Osteoblast (primary cell): ENCODE measurements around the gene CPN1. TPM values are rescaled to one million over a fixed set of nuclear protein-coding genes. Genes with fewer than 3 reads are reported as not detected.
"Not testable (repeated sequence)": the region's sequence is repeated elsewhere in the genome, so short reads cannot be mapped to it uniquely, and the experiment has no call there.

Experiments used
- DNase-seq: peaks from one replicate; pipeline ENCODE4 v3.0.0; 2011; ENCODE audit warnings: low spot score, mixed read lengths; ENCODE audit not compliant: insufficient read length; ENCODE audit errors: missing footprints
- H2AFZ ChIP-seq: 2 replicates; pipeline ENCODE4 v1.6.0; 2011; ENCODE audit warnings: mild to moderate bottlenecking, low read length
- H3K27ac ChIP-seq: 2 replicates; pipeline ENCODE4 v1.5.1; 2011; ENCODE audit warnings: mild to moderate bottlenecking, low read depth, low read length, moderate library complexity
- H3K27me3 ChIP-seq: 2 replicates; pipeline ENCODE4 v1.6.0; 2012; ENCODE audit warnings: mild to moderate bottlenecking, control low read depth, inconsistent platforms, low read length, moderate library complexity; ENCODE audit not compliant: insufficient read depth
- H3K36me3 ChIP-seq: 2 replicates; pipeline ENCODE4 v1.5.1; 2011; ENCODE audit warnings: mild to moderate bottlenecking, low read length, control low read depth, moderate library complexity; ENCODE audit not compliant: insufficient read depth
- H3K4me1 ChIP-seq: 2 replicates; pipeline ENCODE4 v1.5.1; 2011; ENCODE audit warnings: mild to moderate bottlenecking, low read length, control low read depth, moderate library complexity; ENCODE audit not compliant: insufficient read depth
- H3K4me2 ChIP-seq: 2 replicates; pipeline ENCODE4 v1.6.0; 2011; ENCODE audit warnings: mild to moderate bottlenecking, low read length; ENCODE audit not compliant: insufficient read depth
- H3K4me3 ChIP-seq: fragments of 200-600 bp; sonication (generic); 3 replicates; pipeline ENCODE4 v1.5.1; 2012; ENCODE audit warnings: mild to moderate bottlenecking, low read length, inconsistent platforms; ENCODE audit not compliant: insufficient read depth
- H3K79me2 ChIP-seq: 2 replicates; pipeline ENCODE4 v1.6.0; 2012; ENCODE audit warnings: mild to moderate bottlenecking, low read length, control low read depth, inconsistent platforms; ENCODE audit not compliant: insufficient read depth
- H3K9me3 ChIP-seq: 2 replicates; pipeline ENCODE4 v1.5.1; 2011; ENCODE audit warnings: low read depth, low read length, control low read depth
- H4K20me1 ChIP-seq: 2 replicates; pipeline ENCODE4 v1.6.0; 2012; ENCODE audit warnings: mild to moderate bottlenecking, low read length, control low read depth; ENCODE audit not compliant: insufficient read depth
- total RNA-seq: library from RNA; depleted of rRNA; stranded (reverse); fragments of >200 nt; gene quantifications from 2 replicates; pipeline ENCODE4 v1.2.3, GENCODE V29; 2012
- TF ChIP-seq, protein P1 (sequence below): IDR thresholded peaks from 2 replicates; pipeline ENCODE4 v1.5.1; 2011; ENCODE audit warnings: mild to moderate bottlenecking, low read depth, low read length, moderate library complexity; ENCODE audit errors: extremely low read depth

Gene CPN1
- total RNA-seq, 1 donor = not detected

DNA sequence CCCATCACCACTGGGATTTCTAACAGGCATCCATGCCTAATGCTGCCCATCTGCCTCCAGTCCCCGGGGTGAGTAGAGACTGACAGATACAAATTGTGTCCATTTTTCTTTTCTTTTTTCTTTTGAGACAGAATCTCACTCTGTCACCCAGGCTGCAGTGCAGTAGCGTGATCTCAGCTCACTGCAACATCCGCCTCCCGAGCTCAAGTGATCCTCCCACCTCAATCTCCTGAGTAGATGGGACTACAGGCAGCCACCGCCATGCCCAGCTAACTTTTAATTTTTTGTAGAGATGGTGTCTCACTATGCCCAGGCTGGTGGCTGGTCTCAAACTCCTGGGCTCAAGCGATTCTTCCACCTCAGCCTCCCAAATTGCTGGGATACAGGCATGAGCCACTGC is 7.6 kb upstream of the CPN1 start:
- Histone ChIP-seq H3K36me3 (no peaks in the 10 kb centered on the region), H3K4me3 (no peak overlapping the region), H3K27ac (no peak overlapping the region), H4K20me1 (no peaks in the 10 kb centered on the region), H3K9me3 (no peaks in the 10 kb centered on the region), H3K27me3 (peaks cover 33% of the 10 kb centered on the region), H2AFZ (no peak overlapping the region), H3K79me2 (no peaks in the 10 kb centered on the region), H3K4me1 (no peaks in the 10 kb centered on the region), H3K4me2 (no peak overlapping the region)
- TF ChIP-seq, protein P1, sequence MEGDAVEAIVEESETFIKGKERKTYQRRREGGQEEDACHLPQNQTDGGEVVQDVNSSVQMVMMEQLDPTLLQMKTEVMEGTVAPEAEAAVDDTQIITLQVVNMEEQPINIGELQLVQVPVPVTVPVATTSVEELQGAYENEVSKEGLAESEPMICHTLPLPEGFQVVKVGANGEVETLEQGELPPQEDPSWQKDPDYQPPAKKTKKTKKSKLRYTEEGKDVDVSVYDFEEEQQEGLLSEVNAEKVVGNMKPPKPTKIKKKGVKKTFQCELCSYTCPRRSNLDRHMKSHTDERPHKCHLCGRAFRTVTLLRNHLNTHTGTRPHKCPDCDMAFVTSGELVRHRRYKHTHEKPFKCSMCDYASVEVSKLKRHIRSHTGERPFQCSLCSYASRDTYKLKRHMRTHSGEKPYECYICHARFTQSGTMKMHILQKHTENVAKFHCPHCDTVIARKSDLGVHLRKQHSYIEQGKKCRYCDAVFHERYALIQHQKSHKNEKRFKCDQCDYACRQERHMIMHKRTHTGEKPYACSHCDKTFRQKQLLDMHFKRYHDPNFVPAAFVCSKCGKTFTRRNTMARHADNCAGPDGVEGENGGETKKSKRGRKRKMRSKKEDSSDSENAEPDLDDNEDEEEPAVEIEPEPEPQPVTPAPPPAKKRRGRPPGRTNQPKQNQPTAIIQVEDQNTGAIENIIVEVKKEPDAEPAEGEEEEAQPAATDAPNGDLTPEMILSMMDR = no peak
- DNase-seq = no peak

DNA sequence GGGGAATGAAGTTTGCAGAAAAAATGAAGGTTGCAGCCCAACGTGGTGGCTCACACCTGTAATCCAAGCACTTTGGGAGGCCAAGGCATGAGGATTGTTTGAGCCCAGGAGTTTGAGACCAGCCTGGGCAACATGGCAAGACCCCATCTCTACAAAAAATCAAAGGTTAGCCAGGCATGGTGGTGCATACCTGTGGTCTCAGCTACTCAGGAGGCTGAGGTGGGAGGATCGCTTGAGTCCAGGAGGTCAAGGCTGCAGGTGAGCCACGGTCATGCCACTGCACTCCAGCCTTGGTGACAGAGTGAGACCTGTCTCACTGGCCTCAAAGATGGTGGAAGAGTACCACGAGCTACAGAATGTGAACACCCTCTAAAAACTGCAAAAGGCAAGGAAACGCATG is 5.0 kb upstream of the CPN1 start:
- H3K27me3 ChIP-seq = peaks cover 35% of the 10 kb centered on the region
- not testable (repeated sequence) for H3K27ac ChIP-seq, H3K9me3 ChIP-seq, DNase-seq, H3K4me2 ChIP-seq, H4K20me1 ChIP-seq, H2AFZ ChIP-seq, H3K4me1 ChIP-seq, H3K4me3 ChIP-seq, H3K79me2 ChIP-seq, H3K36me3 ChIP-seq

DNA sequence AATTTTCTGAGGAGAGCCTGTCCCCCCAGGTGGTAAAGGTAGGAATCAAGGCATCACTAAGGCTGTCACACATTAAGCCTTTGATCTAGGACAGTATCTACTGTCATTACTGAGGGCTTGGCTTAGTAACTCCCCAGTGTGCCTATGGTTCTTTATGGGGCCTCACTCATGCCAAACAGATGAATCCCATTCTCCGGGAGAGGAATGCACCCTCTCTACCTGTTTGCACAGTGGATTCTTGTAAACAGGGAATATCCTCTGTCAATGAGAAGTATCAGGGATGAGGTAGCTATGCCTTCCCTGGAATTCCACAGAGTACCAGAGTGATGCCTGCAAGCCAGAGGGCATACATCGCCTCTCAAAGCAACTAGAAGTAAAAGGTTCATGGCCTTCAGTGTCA is 3.9 kb upstream of the CPN1 start:
- TF ChIP-seq, protein P1 = no peak
- no peaks in the 10 kb centered on the region for H4K20me1 ChIP-seq
- H3K79me2 ChIP-seq = no peaks in the 10 kb centered on the region
- no peaks in the 10 kb centered on the region for H3K36me3 ChIP-seq
- no peak overlapping the region for H2AFZ ChIP-seq
- peaks cover 41% of the 10 kb centered on the region for H3K27me3 ChIP-seq
- H3K9me3 ChIP-seq = no peaks in the 10 kb centered on the region
- H3K4me2 ChIP-seq = no peak overlapping the region
- no peak for DNase-seq
- H3K4me3 ChIP-seq = no peak overlapping the region
- no peak overlapping the region for H3K27ac ChIP-seq
- H3K4me1 ChIP-seq = no peaks in the 10 kb centered on the region

DNA sequence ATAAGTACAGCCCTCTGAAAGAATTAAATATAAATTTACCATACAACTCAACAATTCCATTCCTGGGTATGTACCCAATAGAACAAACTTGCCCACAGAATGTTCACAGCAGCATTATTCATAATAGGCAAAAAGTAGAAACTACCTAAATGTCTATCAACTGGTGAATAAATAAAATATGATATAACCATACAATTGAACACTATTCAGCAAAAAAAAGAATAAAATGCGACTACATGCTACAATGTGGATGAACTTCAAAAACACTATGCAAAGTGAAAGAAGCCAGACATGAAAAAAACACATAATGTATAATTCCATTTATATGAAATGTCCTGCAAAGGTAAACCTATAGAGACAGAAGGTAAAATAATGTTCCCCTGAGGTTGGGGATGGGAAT is 2.0 kb upstream of the CPN1 start:
- TF ChIP-seq, protein P1 = no peak
- no peak for DNase-seq
- H3K27me3 ChIP-seq = peaks cover 35% of the 10 kb centered on the region

DNA sequence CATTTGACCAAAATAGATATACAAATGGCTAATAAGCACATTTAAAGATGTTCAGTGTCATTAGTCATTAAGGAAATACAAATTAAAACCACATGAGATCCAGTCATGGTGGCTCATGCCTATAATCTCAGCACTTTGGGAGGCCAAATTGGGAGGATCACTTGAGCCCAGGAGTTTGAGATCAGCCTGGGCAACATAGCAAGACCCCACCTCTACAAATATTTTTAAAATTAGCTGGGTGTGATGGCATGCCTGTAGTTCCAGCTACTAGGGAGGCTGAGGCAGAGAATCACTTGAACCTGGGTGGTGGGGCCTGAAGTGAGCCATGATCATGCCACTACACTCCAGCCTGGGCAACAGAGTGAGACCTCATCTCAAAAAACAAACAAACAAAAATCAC is 607 bp upstream of the CPN1 start:
- not testable (repeated sequence) for DNase-seq, H3K9me3 ChIP-seq, H3K4me3 ChIP-seq, H2AFZ ChIP-seq, H3K27ac ChIP-seq, H3K4me1 ChIP-seq, H3K4me2 ChIP-seq, H3K79me2 ChIP-seq, H3K36me3 ChIP-seq, H4K20me1 ChIP-seq
- peaks cover 30% of the 10 kb centered on the region for H3K27me3 ChIP-seq

More for the DNA sequence above, 2.0 kb upstream of the CPN1 start:
- H2AFZ ChIP-seq = no peak overlapping the region
- H3K4me2 ChIP-seq = no peak overlapping the region
- H3K36me3 ChIP-seq = no peaks in the 10 kb centered on the region
- H3K4me1 ChIP-seq = no peaks in the 10 kb centered on the region
- H3K4me3 ChIP-seq = no peak overlapping the region
- H3K79me2 ChIP-seq = no peaks in the 10 kb centered on the region
- no peaks in the 10 kb centered on the region for H4K20me1 ChIP-seq
- H3K27ac ChIP-seq = no peak overlapping the region
- H3K9me3 ChIP-seq = no peaks in the 10 kb centered on the region
